Fibroblast of lung (primary cell): ENCODE measurements around the gene CTSA. TPM values are rescaled to one million over a fixed set of nuclear protein-coding genes. Genes with fewer than 3 reads are reported as not detected.
A peak's percentile ranks its signal among the peaks of the same experiment; 100 is the strongest.

Experiments
- DNase-seq, 2 donors: peaks; one replicate each; pipeline versions ENCODE4 v3.0.0 to v3.0.0-alpha.2; 2010; ENCODE audit warnings: low read depth in 2 of 2
- H2AFZ ChIP-seq: 2 replicates; pipeline ENCODE4 v1.5.1; 2012; ENCODE audit warnings: low read length, control low read depth, inconsistent platforms
- H3K27ac ChIP-seq: 2 replicates; pipeline ENCODE4 v1.5.1; 2011; ENCODE audit warnings: low read length, control low read depth; ENCODE audit not compliant: insufficient read depth
- H3K27me3 ChIP-seq: 2 replicates; pipeline ENCODE4 v1.5.1; 2011; ENCODE audit warnings: mild to moderate bottlenecking, low read length; ENCODE audit not compliant: control insufficient read depth, insufficient read depth
- H3K36me3 ChIP-seq: 2 replicates; pipeline ENCODE4 v1.5.1; 2011; ENCODE audit warnings: low read length; ENCODE audit not compliant: control insufficient read depth, insufficient read depth
- H3K4me1 ChIP-seq: 2 replicates; pipeline ENCODE4 v1.5.1; 2011; ENCODE audit warnings: low read length; ENCODE audit not compliant: control insufficient read depth, insufficient read depth; ENCODE audit errors: extremely low read depth
- H3K4me2 ChIP-seq: 2 replicates; pipeline ENCODE4 v1.5.1; 2011; ENCODE audit warnings: low read length, control low read depth; ENCODE audit not compliant: insufficient read depth; ENCODE audit errors: extremely low read depth
- H3K4me3 ChIP-seq, 4 experiments: fragments of 200-600 bp in 1 of 4; sonication (generic) in 1 of 4; replicated peaks in 1 of 4; 2 replicates each; pipeline ENCODE4 v1.5.1; 2011 to 2016; ENCODE audit warnings: low read length in 4 of 4, low read depth in 3 of 4, mild to moderate bottlenecking in 3 of 4, control low read depth in 2 of 4, inconsistent platforms in 1 of 4, mixed read lengths in 1 of 4; ENCODE audit not compliant: insufficient read depth in 1 of 4; ENCODE audit errors: control extremely low read depth in 1 of 4
- H3K79me2 ChIP-seq: 2 replicates; pipeline ENCODE4 v1.5.1; 2012; ENCODE audit warnings: mild to moderate bottlenecking, low read length, inconsistent platforms; ENCODE audit not compliant: control insufficient read depth, insufficient read depth
- H3K9ac ChIP-seq: 2 replicates; pipeline ENCODE4 v1.5.1; 2011; ENCODE audit warnings: mild to moderate bottlenecking, low read length, control low read depth; ENCODE audit not compliant: insufficient read depth
- H3K9me3 ChIP-seq: 2 replicates; pipeline ENCODE4 v1.5.1; 2012; ENCODE audit warnings: low read depth, low read length; ENCODE audit not compliant: control insufficient read depth, insufficient read depth
- H4K20me1 ChIP-seq: 2 replicates; pipeline ENCODE4 v1.5.1; 2011; ENCODE audit warnings: low read length; ENCODE audit not compliant: control insufficient read depth, insufficient read depth; ENCODE audit errors: extremely low read depth
- CTCF ChIP-seq, 2 donors: IDR thresholded peaks in 1 of 2; conservative IDR thresholded peaks in 1 of 2; 1 replicate in 1 of 2; 2 replicates in 1 of 2; pipeline ENCODE4 v1.5.1; 2011 to 2012; ENCODE audit warnings: low read length in 2 of 2, control low read depth in 1 of 2, inconsistent platforms in 1 of 2, low read depth in 1 of 2, mild to moderate bottlenecking in 1 of 2
- EZH2 ChIP-seq: IDR thresholded peaks from 2 replicates; pipeline ENCODE4 v1.5.1; 2012; ENCODE audit warnings: low read length, control low read depth, mild to moderate bottlenecking; ENCODE audit errors: missing control alignments
- polyA plus RNA-seq, 2 donors: library from polyadenylated mRNA; depleted of rRNA in 1 of 2; stranded (reverse) in 1 of 2; unstranded in 1 of 2; fragments of >200 nt; gene quantifications; 2 replicates each; pipeline ENCODE4 v1.2.1, GENCODE V29; 2011 to 2012; ENCODE audit warnings: missing spikeins in 1 of 2
- total RNA-seq: library from RNA; depleted of rRNA; stranded (reverse); fragments of >200 nt; gene quantifications from 2 replicates; pipeline ENCODE4 v1.2.1, GENCODE V29; 2014

CTSA gene
- total and polyA plus RNA-seq, 2 donors (not counting 1 experiment from before 2014, with no cell fraction given) = 116 to 364 TPM

GRCh38 chr20:45944151-45944964, 53.2 kb downstream of the CTSA start:
- no peaks in the 10 kb centered on the region for H3K27me3 ChIP-seq
- no peak overlapping the region for H2AFZ ChIP-seq
- no peak overlapping the region for H3K4me3 ChIP-seq
- peaks cover 55% of the 10 kb centered on the region for H3K36me3 ChIP-seq
- DNase-seq = peak in 1 of 2 donors; percentile 76
- H3K9ac ChIP-seq = no peak overlapping the region
- H3K4me1 ChIP-seq = peaks cover 2% of the 10 kb centered on the region
- H4K20me1 ChIP-seq = no peaks in the 10 kb centered on the region
- H3K79me2 ChIP-seq = no peaks in the 10 kb centered on the region
- no peaks in the 10 kb centered on the region for H3K9me3 ChIP-seq
- TF ChIP-seq EZH2 (no peak), CTCF (conservative IDR thresholded peaks at IDR 0.05 in 1 of 2, IDR thresholded peaks at IDR 0.05 in 1 of 2; ENCODE audit: low read depth in 1 of 2, low read length in 2 of 2) (no peak)
- no peak overlapping the region for H3K4me2 ChIP-seq
- no peak overlapping the region for H3K27ac ChIP-seq

- H3K27me3 ChIP-seq = no peaks in the 10 kb centered on the region
- H3K36me3 ChIP-seq = peaks cover 60% of the 10 kb centered on the region
- H3K79me2 ChIP-seq = no peaks in the 10 kb centered on the region
- no peak overlapping the region for H3K9ac ChIP-seq
- peaks cover 2% of the 10 kb centered on the region for H3K4me1 ChIP-seq
- H2AFZ ChIP-seq = no peak overlapping the region
- no peak overlapping the region for H3K4me2 ChIP-seq
- H4K20me1 ChIP-seq = no peaks in the 10 kb centered on the region
- no peak overlapping the region for H3K27ac ChIP-seq
- TF ChIP-seq CTCF (conservative IDR thresholded peaks at IDR 0.05 in 1 of 2, IDR thresholded peaks at IDR 0.05 in 1 of 2; ENCODE audit: low read depth in 1 of 2, low read length in 2 of 2) (peak in 1 of 2 donors; percentile 7), EZH2 (no peak)
- no peaks in the 10 kb centered on the region for H3K9me3 ChIP-seq
- H3K4me3 ChIP-seq = no peak overlapping the region
- no peak for DNase-seq
Measured at GRCh38 chr20:45944965-45945677, 54.0 kb downstream of the CTSA start.

- Histone ChIP-seq H3K79me2 (no peaks in the 10 kb centered on the region), H4K20me1 (no peaks in the 10 kb centered on the region), H3K4me2 (no peak overlapping the region), H3K4me3 (no peak overlapping the region), H3K36me3 (peaks cover 64% of the 10 kb centered on the region), H3K27me3 (no peaks in the 10 kb centered on the region), H3K9me3 (no peaks in the 10 kb centered on the region), H3K9ac (no peak overlapping the region), H3K4me1 (peaks cover 2% of the 10 kb centered on the region), H3K27ac (peak overlapping the region; percentile 9), H2AFZ (no peak overlapping the region)
- peak in 1 of 2 donors; percentile 50 for DNase-seq
- no peak for TF ChIP-seq EZH2
- TF ChIP-seq CTCF (conservative IDR thresholded peaks at IDR 0.05 in 1 of 2, IDR thresholded peaks at IDR 0.05 in 1 of 2; ENCODE audit: low read depth in 1 of 2, low read length in 2 of 2) = no peak
Measured at GRCh38 chr20:45945678-45946148, 54.6 kb downstream of the CTSA start.
